ENCODE measurements around the gene ASAP2. TPM values are rescaled to one million over a fixed set of nuclear protein-coding genes. Genes with fewer than 3 reads are reported as not detected.
A peak's percentile ranks its signal among the peaks of the same experiment; 100 is the strongest.

The ASAP2 gene
- total RNA-seq, 4 donors from 2014 or later: 22.0 to 54.6 (median 30.0) TPM

DNA sequence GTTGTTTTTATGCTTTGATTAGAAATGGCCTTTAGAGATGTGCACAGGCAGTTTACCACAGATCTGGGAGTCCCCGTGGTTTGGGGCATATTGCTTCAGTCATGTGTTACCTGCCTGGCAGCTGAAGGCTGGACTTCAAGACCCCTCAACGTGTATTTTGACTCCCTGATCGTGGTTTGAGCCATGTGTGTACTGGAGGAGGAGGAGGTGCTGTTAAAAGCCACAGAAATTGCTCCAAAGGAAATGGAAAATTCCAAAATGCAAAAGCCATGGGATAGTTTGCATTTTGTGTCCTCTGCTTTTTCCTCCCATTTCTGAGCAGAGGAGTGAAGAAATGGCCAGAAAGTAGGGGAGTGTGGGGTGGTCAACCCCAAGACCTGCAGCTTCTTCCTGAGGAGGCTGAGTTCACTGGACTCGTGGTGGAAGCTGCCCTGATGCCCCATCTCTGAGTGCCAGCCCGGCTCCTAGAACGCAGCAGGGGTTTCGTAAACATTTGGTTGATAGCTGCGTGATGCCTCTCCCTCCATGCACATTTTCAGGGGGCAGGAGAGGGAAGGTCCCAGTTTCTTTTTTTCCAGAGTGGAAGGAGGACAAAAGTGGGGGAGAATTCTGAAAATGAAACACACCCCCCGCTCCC lies 171.0 kb downstream of the ASAP2 start:
- DNase-seq (ENCODE audit: low spot score in 2 of 2): peak in 1 of 2 donors; percentile 39
- no peak for TF ChIP-seq POLR2AphosphoS5 (IDR thresholded peaks at IDR 0.05)
- Histone ChIP-seq H3K4me1 (peaks cover 29% of the 10 kb centered on the region), H3K9me3 (no peaks in the 10 kb centered on the region), H3K27ac (peak overlapping the region; percentile 60), H3K27me3 (no peaks in the 10 kb centered on the region), H3K4me3 (no peak overlapping the region), H3K36me3 (peaks cover 53% of the 10 kb centered on the region)
- WGBS: 75% methylated on average over 9 of the region's 9 CpGs

DNA sequence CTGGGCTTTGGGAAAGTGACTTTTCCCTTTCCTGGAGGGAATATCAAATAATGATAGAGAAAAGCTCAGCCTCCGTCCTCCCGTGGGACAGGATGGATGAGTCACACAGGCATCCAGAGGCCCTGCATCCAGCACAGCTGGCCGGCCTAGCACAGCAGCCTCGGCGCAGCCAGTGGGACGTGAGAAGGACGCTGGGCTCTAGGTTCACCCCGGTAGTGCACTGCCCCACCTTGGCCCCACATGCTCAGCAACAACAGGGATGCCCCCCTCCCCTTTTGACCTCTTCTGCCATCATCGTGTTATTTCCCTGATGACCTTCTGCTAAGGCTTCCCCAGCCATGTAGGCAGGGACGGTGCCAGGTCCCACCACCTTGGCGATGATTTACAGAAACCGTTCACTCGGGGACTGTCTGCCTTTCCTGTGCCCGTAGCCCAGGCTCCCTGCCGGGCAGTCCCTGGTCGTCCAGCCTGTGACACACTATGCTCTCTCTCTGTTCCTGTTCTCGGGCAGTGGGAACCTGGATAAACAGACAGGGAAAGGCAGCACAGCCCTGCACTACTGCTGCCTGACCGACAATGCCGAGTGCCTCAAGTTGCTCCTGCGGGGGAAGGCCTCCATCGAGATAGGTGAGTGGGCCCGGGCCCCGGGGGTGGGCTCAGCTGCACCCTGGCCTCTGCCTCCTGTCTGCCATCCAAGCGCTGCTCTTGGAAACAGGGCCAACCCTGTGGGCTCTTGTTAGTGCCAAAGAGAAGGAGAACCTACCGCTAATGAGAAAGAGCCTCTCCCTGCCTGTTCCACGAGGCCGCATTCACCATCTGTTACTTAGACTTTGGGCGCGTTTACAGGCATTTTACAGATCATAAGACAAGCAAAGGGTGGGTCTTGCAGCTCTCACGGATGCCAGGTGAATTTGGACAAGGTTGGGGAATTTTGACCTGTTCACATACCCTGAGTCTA lies 172.1 kb downstream of the ASAP2 start:
- Histone ChIP-seq H3K27ac (peak overlapping the region; percentile 60), H3K4me1 (peaks cover 29% of the 10 kb centered on the region), H3K9me3 (no peaks in the 10 kb centered on the region), H3K36me3 (peaks cover 46% of the 10 kb centered on the region), H3K27me3 (no peaks in the 10 kb centered on the region), H3K4me3 (no peak overlapping the region)
- no peak for TF ChIP-seq POLR2A (IDR thresholded peaks at IDR 0.05)
- TF ChIP-seq EP300 (IDR thresholded peaks at IDR 0.05): no peak
- TF ChIP-seq POLR2AphosphoS5 (IDR thresholded peaks at IDR 0.05): no peak
- TF ChIP-seq, protein P1, sequence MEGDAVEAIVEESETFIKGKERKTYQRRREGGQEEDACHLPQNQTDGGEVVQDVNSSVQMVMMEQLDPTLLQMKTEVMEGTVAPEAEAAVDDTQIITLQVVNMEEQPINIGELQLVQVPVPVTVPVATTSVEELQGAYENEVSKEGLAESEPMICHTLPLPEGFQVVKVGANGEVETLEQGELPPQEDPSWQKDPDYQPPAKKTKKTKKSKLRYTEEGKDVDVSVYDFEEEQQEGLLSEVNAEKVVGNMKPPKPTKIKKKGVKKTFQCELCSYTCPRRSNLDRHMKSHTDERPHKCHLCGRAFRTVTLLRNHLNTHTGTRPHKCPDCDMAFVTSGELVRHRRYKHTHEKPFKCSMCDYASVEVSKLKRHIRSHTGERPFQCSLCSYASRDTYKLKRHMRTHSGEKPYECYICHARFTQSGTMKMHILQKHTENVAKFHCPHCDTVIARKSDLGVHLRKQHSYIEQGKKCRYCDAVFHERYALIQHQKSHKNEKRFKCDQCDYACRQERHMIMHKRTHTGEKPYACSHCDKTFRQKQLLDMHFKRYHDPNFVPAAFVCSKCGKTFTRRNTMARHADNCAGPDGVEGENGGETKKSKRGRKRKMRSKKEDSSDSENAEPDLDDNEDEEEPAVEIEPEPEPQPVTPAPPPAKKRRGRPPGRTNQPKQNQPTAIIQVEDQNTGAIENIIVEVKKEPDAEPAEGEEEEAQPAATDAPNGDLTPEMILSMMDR (IDR thresholded peaks at IDR 0.05): no peak
- 71% methylated on average over 28 of the region's 30 CpGs for WGBS
- DNase-seq (ENCODE audit: low spot score in 2 of 2): peak; percentile 86 to 89

DNA sequence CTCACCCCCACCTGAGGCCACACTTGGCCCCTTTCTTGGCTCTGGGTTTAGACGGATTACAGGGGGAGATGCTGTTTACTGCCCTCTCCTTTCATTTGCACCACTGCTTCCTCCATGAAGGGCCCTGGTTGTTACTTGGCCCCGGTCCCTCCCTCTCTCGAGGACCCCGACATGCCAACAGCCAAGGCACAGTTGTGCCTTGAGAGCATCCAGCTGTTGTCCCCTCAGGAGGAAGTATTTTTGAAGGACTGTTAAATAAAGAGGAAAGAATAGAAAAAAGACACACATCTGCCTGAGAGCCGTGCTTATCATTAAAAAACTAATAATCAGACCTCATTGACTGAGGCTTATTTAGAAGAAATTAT lies 172.8 kb downstream of the ASAP2 start:
- H3K9me3 ChIP-seq: no peaks in the 10 kb centered on the region
- WGBS: 98% methylated on average over 5 of the region's 5 CpGs
- H3K27ac ChIP-seq: peak overlapping the region; percentile 60
- H3K36me3 ChIP-seq: peaks cover 44% of the 10 kb centered on the region
- H3K4me3 ChIP-seq: no peak overlapping the region
- no peaks in the 10 kb centered on the region for H3K27me3 ChIP-seq
- no peak for DNase-seq (ENCODE audit: low spot score in 2 of 2)
- TF ChIP-seq POLR2AphosphoS5 (IDR thresholded peaks at IDR 0.05): no peak
- TF ChIP-seq POLR2A (IDR thresholded peaks at IDR 0.05): no peak
- TF ChIP-seq EP300 (IDR thresholded peaks at IDR 0.05): no peak
- TF ChIP-seq, protein P1 (IDR thresholded peaks at IDR 0.05): no peak
- peaks cover 29% of the 10 kb centered on the region for H3K4me1 ChIP-seq

DNA sequence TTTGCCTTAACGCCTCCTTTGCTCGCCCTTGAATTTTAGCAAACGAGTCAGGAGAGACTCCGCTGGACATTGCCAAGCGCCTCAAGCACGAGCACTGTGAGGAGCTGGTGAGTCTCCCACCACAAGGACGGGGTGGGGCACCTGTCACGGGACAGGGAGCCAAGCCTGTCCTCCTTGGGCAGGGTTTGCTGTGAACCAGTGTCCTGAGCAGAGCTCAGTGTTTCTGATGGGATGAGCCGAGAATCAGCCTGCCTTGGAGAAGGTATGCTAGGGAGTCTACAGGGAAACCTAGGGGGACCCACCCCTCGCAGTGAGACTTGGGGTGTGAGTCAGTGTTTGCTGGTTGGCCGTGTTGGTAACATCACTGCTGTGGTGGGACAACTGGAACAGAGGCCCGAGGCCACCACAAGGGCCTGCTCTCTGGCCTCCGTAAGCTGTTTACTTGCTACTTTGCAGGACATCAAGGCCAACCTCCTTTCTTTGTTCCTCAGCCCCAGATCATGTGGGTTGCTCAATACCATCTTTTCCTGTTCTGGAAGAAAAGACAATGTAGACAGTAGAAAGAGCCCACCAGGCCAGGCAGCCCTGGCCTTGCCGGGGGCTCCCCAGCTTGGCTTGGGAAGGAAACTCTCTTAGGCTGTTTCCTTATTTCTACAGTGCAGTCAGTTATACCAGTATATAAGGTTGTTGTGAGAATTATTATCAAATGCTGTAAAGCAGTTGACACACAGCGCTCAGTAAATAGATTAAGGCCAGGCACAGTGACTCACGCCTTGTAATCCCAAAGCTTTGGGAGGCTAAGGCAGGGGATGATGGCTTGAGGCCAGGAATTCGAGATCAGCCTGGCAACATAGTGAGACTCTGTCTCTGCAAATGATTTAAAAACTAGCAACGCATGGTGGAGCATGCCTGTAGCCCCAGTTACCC lies 174.4 kb downstream of the ASAP2 start:
- Histone ChIP-seq H3K4me3 (no peak overlapping the region), H3K4me1 (peaks cover 29% of the 10 kb centered on the region), H3K27me3 (no peaks in the 10 kb centered on the region), H3K36me3 (peaks cover 37% of the 10 kb centered on the region), H3K9me3 (no peaks in the 10 kb centered on the region), H3K27ac (peak overlapping the region; percentile 82)
- 68% methylated on average over 15 of the region's 18 CpGs for WGBS
- DNase-seq (ENCODE audit: low spot score in 2 of 2): peak in 1 of 2 donors; percentile 86
- TF ChIP-seq POLR2A (IDR thresholded peaks at IDR 0.05) (peak in 1 of 2 donors; percentile 5), EP300 (IDR thresholded peaks at IDR 0.05) (no peak), POLR2AphosphoS5 (IDR thresholded peaks at IDR 0.05) (peak in 1 of 3 donors; percentile 6)
- TF ChIP-seq, protein P1 (IDR thresholded peaks at IDR 0.05): no peak

DNA sequence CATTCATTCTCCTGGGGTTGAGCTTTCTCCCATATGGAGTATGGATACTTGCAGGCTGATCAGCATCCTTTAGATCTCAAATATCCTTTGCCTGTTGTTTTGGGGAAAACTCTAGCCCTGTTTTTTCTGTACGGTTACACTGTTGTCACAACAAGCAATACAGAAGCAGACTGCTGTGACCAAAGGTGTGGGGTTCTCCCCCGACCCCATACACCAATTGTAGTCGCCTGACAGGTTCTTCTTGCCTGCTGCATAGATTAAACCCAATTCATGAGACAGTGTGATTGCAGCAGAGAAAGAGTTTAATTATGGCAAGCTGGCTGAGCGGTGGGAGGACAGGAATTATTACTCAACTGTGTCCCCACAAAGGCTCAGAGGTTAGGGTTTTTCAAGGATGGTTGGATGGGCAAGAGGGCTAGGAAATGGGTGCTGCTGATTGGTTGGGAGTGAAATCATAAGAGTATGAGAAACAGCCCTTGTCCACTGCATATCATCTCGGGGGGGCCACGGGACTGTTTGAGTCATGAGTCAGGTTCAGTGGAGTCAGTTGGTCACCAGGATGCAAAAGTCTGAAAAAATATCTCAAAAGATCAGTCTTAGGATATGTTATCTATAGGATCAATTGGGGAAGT lies 176.1 kb downstream of the ASAP2 start:
- Histone ChIP-seq H3K4me1 (peaks cover 26% of the 10 kb centered on the region), H3K4me3 (no peak overlapping the region), H3K36me3 (peaks cover 33% of the 10 kb centered on the region), H3K9me3 (no peaks in the 10 kb centered on the region), H3K27ac (no peak overlapping the region), H3K27me3 (no peaks in the 10 kb centered on the region)
- TF ChIP-seq POLR2A (IDR thresholded peaks at IDR 0.05): no peak
- no peak for TF ChIP-seq POLR2AphosphoS5 (IDR thresholded peaks at IDR 0.05)
- TF ChIP-seq, protein P1 (IDR thresholded peaks at IDR 0.05): no peak
- no peak for TF ChIP-seq EP300 (IDR thresholded peaks at IDR 0.05)
- 91% methylated on average over 6 of the region's 6 CpGs for WGBS
- peak in 1 of 2 donors; percentile 37 for DNase-seq (ENCODE audit: low spot score in 2 of 2)

Measured in suprapubic skin (tissue), 4 donors.